NB4 (cell line): ENCODE results near the gene ANKRD26.
A peak's percentile ranks its signal among the peaks of the same experiment; 100 is the strongest.
"Not testable (repeated sequence)": the region's sequence is repeated elsewhere in the genome, so short reads cannot be mapped to it uniquely, and the experiment has no call there.

ENCODE experiments used
- DNase-seq: peaks from one replicate; pipeline ENCODE4 v3.0.0; 2010; ENCODE audit warnings: low read depth
- H3K4me3 ChIP-seq: one replicate; pipeline ENCODE4 v1.5.1; 2011; ENCODE audit warnings: mild to moderate bottlenecking, low read depth, low read length, moderate library complexity
- CTCF ChIP-seq: IDR thresholded peaks from one replicate; pipeline ENCODE4 v1.5.1; 2012; ENCODE audit warnings: low read depth, low read length
- MAX ChIP-seq: IDR thresholded peaks from 2 replicates; pipeline ENCODE4 v1.6.1; 2011; ENCODE audit warnings: low read depth, low read length
- MYC ChIP-seq: IDR thresholded peaks from 2 replicates; pipeline ENCODE4 v1.6.1; 2011; ENCODE audit warnings: low read depth, low read length
- POLR2A ChIP-seq: IDR thresholded peaks from 2 replicates; pipeline ENCODE4 v1.6.1; 2011; ENCODE audit warnings: mild to moderate bottlenecking; ENCODE audit not compliant: insufficient read length; ENCODE audit errors: extremely low read depth

ANKRD26 gene

GRCh38 chr10:27088119-27089044, 11.9 kb downstream of the ANKRD26 start:
- H3K4me3 ChIP-seq: no peak overlapping the region
- TF ChIP-seq MYC: no peak
- no peak for TF ChIP-seq MAX
- TF ChIP-seq CTCF: no peak
- no peak for DNase-seq

- H3K4me3 ChIP-seq: no peak overlapping the region
- TF ChIP-seq MAX (no peak), POLR2A (no peak), CTCF (no peak), MYC (no peak)
- peak; percentile 4 for DNase-seq
Measured at GRCh38 chr10:27072436-27073114, 27.7 kb downstream of the ANKRD26 start.

GRCh38 chr10:27068217-27068891, 31.9 kb downstream of the ANKRD26 start:
- TF ChIP-seq MAX (no peak), MYC (no peak)
- no peak overlapping the region for H3K4me3 ChIP-seq
- no peak for DNase-seq

- H3K4me3 ChIP-seq: no peak overlapping the region
- TF ChIP-seq MAX (no peak), CTCF (no peak), POLR2A (no peak), MYC (no peak)
- no peak for DNase-seq
Measured at GRCh38 chr10:27065084-27065483, 35.2 kb downstream of the ANKRD26 start.

GRCh38 chr10:27052656-27053055, 47.6 kb downstream of the ANKRD26 start:
- TF ChIP-seq MAX (no peak), POLR2A (no peak), CTCF (no peak), MYC (no peak)
- DNase-seq: no peak
- no peak overlapping the region for H3K4me3 ChIP-seq

GRCh38 chr10:27045247-27045646, 55.0 kb downstream of the ANKRD26 start:
- not testable (repeated sequence) for H3K4me3 ChIP-seq, DNase-seq
